ENCODE results near the gene PDE4D.

The PDE4D gene

DNA sequence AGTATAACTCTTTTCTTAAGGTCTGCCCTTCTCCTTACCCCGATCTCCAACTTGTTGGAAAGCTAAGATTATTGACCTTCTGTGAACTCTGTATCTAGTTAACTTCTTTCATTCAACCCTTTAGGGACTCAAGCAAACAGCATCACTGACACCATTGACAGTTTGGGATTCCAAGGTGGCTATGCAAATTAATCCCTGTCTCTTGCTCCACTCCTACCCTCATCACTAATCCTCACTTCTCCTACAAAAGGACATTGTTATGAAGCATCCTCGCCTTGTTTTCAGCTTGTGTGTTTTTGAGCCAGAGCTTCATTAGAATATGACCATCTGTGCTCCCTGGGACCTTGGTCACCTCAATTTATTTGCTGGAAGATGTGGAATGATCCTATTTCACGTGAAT, 337.9 kb downstream of the PDE4D start:
- DNase-seq (ENCODE audit: low read depth), result no peak
- no peak overlapping the region for H3K4me3 ChIP-seq (ENCODE audit: low read depth, low read length)
- TF ChIP-seq, protein P1, sequence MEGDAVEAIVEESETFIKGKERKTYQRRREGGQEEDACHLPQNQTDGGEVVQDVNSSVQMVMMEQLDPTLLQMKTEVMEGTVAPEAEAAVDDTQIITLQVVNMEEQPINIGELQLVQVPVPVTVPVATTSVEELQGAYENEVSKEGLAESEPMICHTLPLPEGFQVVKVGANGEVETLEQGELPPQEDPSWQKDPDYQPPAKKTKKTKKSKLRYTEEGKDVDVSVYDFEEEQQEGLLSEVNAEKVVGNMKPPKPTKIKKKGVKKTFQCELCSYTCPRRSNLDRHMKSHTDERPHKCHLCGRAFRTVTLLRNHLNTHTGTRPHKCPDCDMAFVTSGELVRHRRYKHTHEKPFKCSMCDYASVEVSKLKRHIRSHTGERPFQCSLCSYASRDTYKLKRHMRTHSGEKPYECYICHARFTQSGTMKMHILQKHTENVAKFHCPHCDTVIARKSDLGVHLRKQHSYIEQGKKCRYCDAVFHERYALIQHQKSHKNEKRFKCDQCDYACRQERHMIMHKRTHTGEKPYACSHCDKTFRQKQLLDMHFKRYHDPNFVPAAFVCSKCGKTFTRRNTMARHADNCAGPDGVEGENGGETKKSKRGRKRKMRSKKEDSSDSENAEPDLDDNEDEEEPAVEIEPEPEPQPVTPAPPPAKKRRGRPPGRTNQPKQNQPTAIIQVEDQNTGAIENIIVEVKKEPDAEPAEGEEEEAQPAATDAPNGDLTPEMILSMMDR (conservative IDR thresholded peaks at IDR 0.05; ENCODE audit: low read depth, low read length), result no peak

DNA sequence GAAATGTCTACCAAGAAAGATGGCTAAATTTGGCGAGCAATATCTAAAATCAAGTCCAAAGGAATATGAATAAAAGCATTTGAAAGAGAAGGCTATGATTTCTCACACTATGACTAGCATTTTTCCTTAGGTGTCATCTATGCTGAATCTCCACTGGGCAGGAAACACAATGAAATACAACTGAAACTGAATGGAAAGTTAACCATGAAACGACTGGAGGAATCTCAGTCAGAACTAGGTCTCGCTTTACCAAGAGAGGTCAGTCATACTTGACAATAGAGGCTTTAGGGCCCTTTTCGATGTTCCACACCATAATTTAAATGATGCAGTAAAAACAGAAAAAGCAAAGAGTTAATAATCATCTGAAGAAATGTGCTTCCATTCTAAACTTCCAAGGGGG, 339.0 kb downstream of the PDE4D start:
- TF ChIP-seq, protein P1 (conservative IDR thresholded peaks at IDR 0.05; ENCODE audit: low read depth, low read length), result no peak
- DNase-seq (ENCODE audit: low read depth), result no peak
- H3K4me3 ChIP-seq (ENCODE audit: low read depth, low read length), result no peak overlapping the region

DNA sequence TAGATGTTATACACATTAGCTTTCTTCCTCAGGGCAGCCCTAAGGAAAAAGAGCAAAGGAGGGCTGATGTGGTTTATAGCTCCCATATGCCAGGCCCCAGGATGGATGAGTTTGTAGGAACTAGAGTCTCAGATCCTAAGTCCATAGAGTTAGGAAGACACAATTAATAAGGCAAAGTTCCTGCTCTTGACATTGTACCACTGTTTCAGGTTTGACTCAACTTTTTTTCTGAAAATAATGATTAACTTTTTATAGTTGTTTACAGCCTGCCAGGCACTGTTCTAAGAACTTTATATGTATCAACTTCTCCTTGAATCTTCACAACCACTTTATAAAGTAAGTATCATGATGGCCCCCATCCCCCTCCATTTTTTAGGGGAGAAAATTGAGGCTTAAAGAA, 339.5 kb downstream of the PDE4D start:
- TF ChIP-seq, protein P1 (conservative IDR thresholded peaks at IDR 0.05; ENCODE audit: low read depth, low read length), result no peak
- H3K4me3 ChIP-seq (ENCODE audit: low read depth, low read length), result no peak overlapping the region
- DNase-seq (ENCODE audit: low read depth), result no peak

DNA sequence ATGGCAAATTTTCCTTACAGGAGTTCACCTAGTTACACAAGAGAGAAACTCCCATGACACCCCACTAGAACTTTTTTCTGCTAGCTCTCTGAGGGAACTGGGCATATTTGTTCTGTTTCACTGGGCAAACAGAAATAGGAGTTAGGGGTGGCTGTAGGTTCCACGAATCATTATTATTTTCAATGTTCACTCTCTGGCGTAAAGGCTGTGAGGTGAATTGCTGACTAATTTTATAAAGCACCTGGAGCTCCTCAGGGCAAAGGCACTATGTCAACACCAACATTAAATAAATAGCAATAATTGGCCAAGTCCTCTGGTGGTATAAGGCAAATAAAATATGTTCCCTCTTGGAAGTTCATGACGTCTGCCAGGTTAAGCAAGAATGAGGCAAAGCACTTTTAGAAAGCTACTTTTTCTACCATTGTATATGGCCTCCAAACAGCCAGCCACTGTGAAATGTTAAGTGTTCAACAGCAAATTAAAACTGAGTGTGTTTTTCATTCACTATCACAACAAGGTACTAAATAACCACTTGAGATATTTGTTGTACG, 344.6 kb downstream of the PDE4D start:
- no peak for DNase-seq (ENCODE audit: low read depth)
- TF ChIP-seq, protein P1 (conservative IDR thresholded peaks at IDR 0.05; ENCODE audit: low read depth, low read length), result no peak
- no peak overlapping the region for H3K4me3 ChIP-seq (ENCODE audit: low read depth, low read length)

DNA sequence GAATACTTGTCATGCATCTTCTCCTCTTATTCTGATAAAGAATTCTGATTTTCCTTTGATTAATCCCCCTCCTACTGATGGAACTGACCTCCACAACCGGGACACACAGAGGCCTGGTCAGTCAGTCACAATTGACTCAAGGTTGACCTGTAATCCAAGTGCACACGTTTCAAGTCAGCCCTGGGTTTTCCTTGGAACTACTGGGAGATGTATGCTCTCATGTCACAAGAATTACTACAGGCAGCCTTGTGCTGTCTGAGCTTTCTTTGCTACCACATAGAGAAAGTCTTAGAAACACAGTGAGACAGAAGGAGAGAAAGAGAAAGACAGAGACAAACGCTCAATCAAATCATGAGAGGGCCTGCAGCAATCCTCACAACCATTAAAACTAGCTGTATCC, 345.8 kb downstream of the PDE4D start:
- TF ChIP-seq, protein P1 (conservative IDR thresholded peaks at IDR 0.05; ENCODE audit: low read depth, low read length), result no peak
- H3K4me3 ChIP-seq (ENCODE audit: low read depth, low read length), result no peak overlapping the region
- DNase-seq (ENCODE audit: low read depth), result peak; percentile 63

DNA sequence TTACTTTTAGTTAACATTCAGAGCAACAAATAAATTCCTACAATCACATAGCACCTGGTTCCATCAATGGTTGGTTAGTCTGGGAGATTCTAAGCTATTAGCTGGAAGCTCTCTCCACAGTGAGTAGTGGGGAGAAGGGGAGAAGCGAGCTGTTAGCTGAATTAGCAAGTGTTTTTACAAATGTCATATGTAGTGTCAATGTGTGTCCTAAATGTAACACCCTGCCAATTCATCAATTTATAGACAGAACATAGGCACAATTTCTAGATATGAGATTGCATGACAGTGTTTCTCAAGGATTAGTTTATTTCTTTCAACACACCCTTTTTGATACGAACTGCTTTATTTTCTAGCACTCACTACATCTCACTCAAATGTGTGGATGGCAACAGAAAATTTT, 349.0 kb downstream of the PDE4D start:
- TF ChIP-seq, protein P1 (conservative IDR thresholded peaks at IDR 0.05; ENCODE audit: low read depth, low read length), result no peak
- no peak overlapping the region for H3K4me3 ChIP-seq (ENCODE audit: low read depth, low read length)
- DNase-seq (ENCODE audit: low read depth), result no peak

DNA sequence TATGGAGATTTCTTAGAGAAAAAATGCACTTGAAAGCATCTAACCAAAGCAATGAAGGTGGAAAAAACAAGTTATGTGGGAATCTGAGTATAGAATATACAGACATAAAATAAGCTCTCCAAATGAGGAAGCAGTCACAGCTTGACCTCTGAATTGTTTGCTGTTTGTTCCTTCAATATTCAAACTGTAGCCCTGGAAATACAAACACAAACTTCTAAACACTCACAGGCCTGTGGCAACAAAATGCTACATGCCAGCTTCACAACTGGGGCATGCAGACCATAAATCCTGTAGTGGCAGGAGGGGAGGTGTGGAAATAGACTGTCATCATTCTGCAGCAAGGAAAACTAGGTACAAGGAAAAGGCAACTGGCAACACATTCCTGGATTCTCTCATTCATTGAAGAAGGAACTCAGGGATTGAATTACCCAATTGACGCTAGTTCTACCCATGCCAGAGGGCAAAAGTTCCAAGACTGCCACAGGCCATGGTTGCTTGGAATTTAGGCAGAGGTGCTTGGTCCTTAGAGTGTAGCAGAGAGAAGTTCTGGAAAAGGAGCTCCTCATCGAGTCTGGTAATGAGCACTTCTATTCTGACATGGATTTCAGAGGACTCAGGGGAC, 349.6 kb downstream of the PDE4D start:
- no peak for DNase-seq (ENCODE audit: low read depth)
- no peak overlapping the region for H3K4me3 ChIP-seq (ENCODE audit: low read depth, low read length)
- TF ChIP-seq, protein P1 (conservative IDR thresholded peaks at IDR 0.05; ENCODE audit: low read depth, low read length), result no peak
